OCI-LY1 (cell line): ENCODE data around the gene TCEAL7.

Experiments
- H2AFZ ChIP-seq: fragments of 200-600 bp; sonication (generic), shearing (Covaris generic); 2 replicates; pipeline ENCODE4 v1.6.0; 2014; ENCODE audit warnings: antibody characterized with exemption, mild to moderate bottlenecking, low read length
- H3F3A ChIP-seq: fragments of 200-600 bp; sonication (generic), shearing (Covaris generic); 2 replicates; pipeline ENCODE4 v1.6.0; 2014; ENCODE audit warnings: mild to moderate bottlenecking, antibody characterized with exemption, low read length, moderate library complexity; ENCODE audit not compliant: insufficient read depth
- H3K27ac ChIP-seq: fragments of 200-600 bp; sonication (generic); 2 replicates; pipeline ENCODE4 v1.5.1; 2014; ENCODE audit warnings: low read length, mixed run types, mild to moderate bottlenecking, low read depth; ENCODE audit not compliant: poor library complexity, severe bottlenecking
- H3K27me3 ChIP-seq: fragments of 200-600 bp; sonication (generic); 2 replicates; pipeline ENCODE4 v1.6.0; 2014; ENCODE audit warnings: antibody characterized with exemption, mild to moderate bottlenecking, low read length, moderate library complexity; ENCODE audit not compliant: insufficient read depth
- H3K36me3 ChIP-seq: fragments of 200-600 bp; sonication (generic); 2 replicates; pipeline ENCODE4 v1.6.1; 2014; ENCODE audit warnings: mild to moderate bottlenecking, antibody characterized with exemption, low read length, moderate library complexity, mixed read lengths; ENCODE audit not compliant: insufficient read depth
- H3K4me1 ChIP-seq: fragments of 200-600 bp; sonication (generic); 2 replicates; pipeline ENCODE4 v1.5.1; 2014; ENCODE audit warnings: mild to moderate bottlenecking, low read length, moderate library complexity; ENCODE audit not compliant: insufficient read depth, severe bottlenecking
- H3K4me2 ChIP-seq: fragments of 200-600 bp; sonication (generic), shearing (Covaris generic); 2 replicates; pipeline ENCODE4 v1.6.1; 2014; ENCODE audit warnings: low read length
- H3K4me3 ChIP-seq: fragments of 200-600 bp; sonication (generic); 2 replicates; pipeline ENCODE4 v1.5.1; 2014; ENCODE audit warnings: low read length, low read depth, mild to moderate bottlenecking, mixed read lengths; ENCODE audit not compliant: poor library complexity, severe bottlenecking
- H3K79me2 ChIP-seq: fragments of 200-600 bp; shearing (Covaris generic); 2 replicates; pipeline ENCODE4 v1.6.1; 2016; ENCODE audit warnings: mixed run types, low read length, mixed read lengths; ENCODE audit not compliant: insufficient read depth
- H3K9ac ChIP-seq: fragments of 200-600 bp; sonication (generic), shearing (Covaris generic); 2 replicates; pipeline ENCODE4 v1.6.1; 2014; ENCODE audit warnings: mild to moderate bottlenecking, low read length, mixed read lengths
- H3K9me2 ChIP-seq: fragments of 200-600 bp; sonication (generic), shearing (Covaris generic); 2 replicates; pipeline ENCODE4 v1.6.1; 2014; ENCODE audit warnings: low read depth, mild to moderate bottlenecking, low read length, mixed read lengths
- H3K9me3 ChIP-seq: fragments of 200-600 bp; shearing (Covaris generic); 2 replicates; pipeline ENCODE4 v1.6.1; 2014; ENCODE audit warnings: low read length, mixed read lengths
- H4K20me1 ChIP-seq: fragments of 200-600 bp; sonication (generic), shearing (Covaris generic); 2 replicates; pipeline ENCODE4 v1.6.0; 2016; ENCODE audit warnings: mild to moderate bottlenecking, low read length; ENCODE audit not compliant: insufficient read depth
- CTCF ChIP-seq: fragments of 200-600 bp; sonication (generic), shearing (Covaris generic); IDR thresholded peaks from 2 replicates; pipeline ENCODE4 v1.5.1; 2017; ENCODE audit warnings: mild to moderate bottlenecking, antibody characterized with exemption, low read length, moderate library complexity, mixed read lengths
- EZH2 ChIP-seq: fragments of 200-600 bp; sonication (generic), shearing (Covaris generic); IDR thresholded peaks from 2 replicates; pipeline ENCODE4 v1.8.0; 2017; ENCODE audit warnings: borderline replicate concordance, mixed run types, mild to moderate bottlenecking, antibody characterized with exemption, low read length, moderate library complexity, mixed read lengths

The TCEAL7 gene

GRCh38 chrX:103330681-103331288 is 746 bp downstream of the TCEAL7 start:
- no peaks in the 10 kb centered on the region for H3F3A ChIP-seq
- no peaks in the 10 kb centered on the region for H3K4me1 ChIP-seq
- no peak overlapping the region for H2AFZ ChIP-seq
- H3K9me3 ChIP-seq: no peaks in the 10 kb centered on the region
- H3K9ac ChIP-seq: no peak overlapping the region
- no peaks in the 10 kb centered on the region for H3K79me2 ChIP-seq
- no peaks in the 10 kb centered on the region for H3K9me2 ChIP-seq
- no peak overlapping the region for H3K4me3 ChIP-seq
- TF ChIP-seq CTCF (no peak), EZH2 (no peak)
- no peaks in the 10 kb centered on the region for H4K20me1 ChIP-seq
- no peak overlapping the region for H3K4me2 ChIP-seq
- H3K36me3 ChIP-seq: no peaks in the 10 kb centered on the region
- no peak overlapping the region for H3K27ac ChIP-seq
- no peaks in the 10 kb centered on the region for H3K27me3 ChIP-seq

DNA sequence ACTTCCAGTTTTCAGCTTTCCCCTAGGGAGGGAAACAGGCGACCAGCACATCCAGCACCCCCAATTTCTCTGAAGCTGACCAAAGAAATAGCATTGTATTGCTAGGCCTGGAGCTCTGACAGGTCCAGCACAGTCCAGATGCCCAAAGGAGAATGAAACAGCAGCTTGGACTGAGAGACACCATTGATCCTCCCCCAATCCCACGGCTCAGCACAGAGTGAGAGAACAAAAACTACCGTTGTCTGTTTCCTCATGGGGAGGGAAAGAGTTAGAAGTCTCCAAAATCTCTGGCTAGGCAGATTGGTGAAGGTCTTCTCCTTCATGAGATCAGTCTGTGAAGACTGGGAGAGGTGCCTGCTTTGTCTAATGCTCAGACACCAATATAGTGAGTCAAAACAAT is 8.6 kb downstream of the TCEAL7 start:
- no peaks in the 10 kb centered on the region for H3F3A ChIP-seq
- H4K20me1 ChIP-seq: no peaks in the 10 kb centered on the region
- H3K9me2 ChIP-seq: no peaks in the 10 kb centered on the region
- H3K4me2 ChIP-seq: no peak overlapping the region
- no peaks in the 10 kb centered on the region for H3K4me1 ChIP-seq
- no peaks in the 10 kb centered on the region for H3K9me3 ChIP-seq
- H3K79me2 ChIP-seq: no peaks in the 10 kb centered on the region
- TF ChIP-seq CTCF (no peak), EZH2 (no peak)
- no peak overlapping the region for H2AFZ ChIP-seq
- H3K36me3 ChIP-seq: no peaks in the 10 kb centered on the region
- H3K27me3 ChIP-seq: no peaks in the 10 kb centered on the region
- H3K27ac ChIP-seq: no peak overlapping the region
- H3K4me3 ChIP-seq: no peak overlapping the region
- no peak overlapping the region for H3K9ac ChIP-seq

- Histone ChIP-seq H3K9ac (no peak overlapping the region), H3K4me3 (no peak overlapping the region), H3K27me3 (no peaks in the 10 kb centered on the region), H3K79me2 (no peaks in the 10 kb centered on the region), H3K4me1 (no peaks in the 10 kb centered on the region), H3K9me2 (no peaks in the 10 kb centered on the region), H3K27ac (no peak overlapping the region), H3F3A (no peaks in the 10 kb centered on the region), H2AFZ (no peak overlapping the region), H3K36me3 (no peaks in the 10 kb centered on the region), H3K4me2 (no peak overlapping the region), H4K20me1 (no peaks in the 10 kb centered on the region), H3K9me3 (no peaks in the 10 kb centered on the region)
- TF ChIP-seq EZH2 (no peak), CTCF (peak; percentile 64)
Observed at GRCh38 chrX:103343105-103343504, 13.1 kb downstream of the TCEAL7 start.
